H1 (cell line): Measurements from ENCODE around the gene ATE1. TPM values are rescaled to one million over a fixed set of nuclear protein-coding genes. Genes with fewer than 3 reads are reported as not detected.

ENCODE experiments used
- CTCF ChIA-PET: fragments of 300-600 bp; sonication (Branson Sonifier 250); formaldehyde crosslinking; loops from one replicate; lab custom pipeline; 2021; ENCODE audit not compliant: partially characterized antibody; lab: Charles Lee
- POLR2A ChIA-PET: fragments of 300-600 bp; sonication (Branson Sonifier 250); formaldehyde crosslinking; loops from one replicate; lab custom pipeline; 2021; ENCODE audit warnings: inconsistent platforms; ENCODE audit not compliant: partially characterized antibody; lab: Charles Lee
- DNase-seq, 2 experiments: peaks; one replicate each; pipeline versions ENCODE4 v3.0.0 to v3.0.0-alpha.2; 2010 to 2022; ENCODE audit warnings: low spot score in 2 of 2, low read depth in 1 of 2, mixed read lengths in 1 of 2
- FAIRE-seq: peaks from 2 replicates; lab custom pipeline; 2011; peaks lifted over from hg19 to GRCh38; lab: Jason Lieb, UNC
- H2AFZ ChIP-seq: 2 replicates; pipeline ENCODE4 v1.8.1; 2012; ENCODE audit warnings: low read length, inconsistent platforms
- H2AK5ac ChIP-seq: 2 replicates; pipeline ENCODE4 v1.6.1; 2013; ENCODE audit warnings: low read depth, low read length
- H2BK120ac ChIP-seq: replicated peaks from 2 replicates; pipeline ENCODE3; 2013; ENCODE audit warnings: low read depth, low read length, inconsistent platforms
- H2BK12ac ChIP-seq: 2 replicates; pipeline ENCODE4 v1.6.1; 2013; ENCODE audit warnings: low read depth, low read length
- H2BK15ac ChIP-seq: 2 replicates; pipeline ENCODE4 v1.6.1; 2013; ENCODE audit warnings: low read length
- H2BK20ac ChIP-seq: 2 replicates; pipeline ENCODE4 v1.6.1; 2013; ENCODE audit warnings: low read length
- H2BK5ac ChIP-seq: 2 replicates; pipeline ENCODE4 v1.6.1; 2013; ENCODE audit warnings: low read depth, low read length
- H3K14ac ChIP-seq: 2 replicates; pipeline ENCODE4 v1.6.1; 2013; ENCODE audit warnings: inconsistent platforms; ENCODE audit not compliant: insufficient read length
- H3K18ac ChIP-seq: 2 replicates; pipeline ENCODE4 v1.6.1; 2013; ENCODE audit warnings: low read length; ENCODE audit errors: extremely low read depth
- H3K23ac ChIP-seq: 2 replicates; pipeline ENCODE4 v1.6.1; 2013; ENCODE audit warnings: inconsistent platforms; ENCODE audit not compliant: insufficient read length
- H3K23me2 ChIP-seq: 2 replicates; pipeline ENCODE4 v1.6.1; 2013; ENCODE audit warnings: low read depth, low read length
- H3K27ac ChIP-seq: 2 replicates; pipeline ENCODE4 v1.6.1; 2011; ENCODE audit warnings: low read depth, low read length, inconsistent platforms
- H3K27me3 ChIP-seq, 4 experiments: replicated peaks in 1 of 4; 1 replicate in 1 of 4; 2 replicates in 3 of 4; pipeline versions ENCODE4 v1.6.1 to v1.8.1; 2011 to 2013; ENCODE audit warnings: low read length in 3 of 4, mild to moderate bottlenecking in 3 of 4, inconsistent platforms in 2 of 4, mixed read lengths in 2 of 4, moderate library complexity in 1 of 4; ENCODE audit not compliant: control insufficient read depth in 3 of 4, insufficient read depth in 3 of 4; ENCODE audit errors: extremely low read depth in 1 of 4
- H3K36me3 ChIP-seq, 4 experiments: 2 replicates each; pipeline versions ENCODE4 v1.6.1 to v1.8.1; 2011 to 2013; ENCODE audit warnings: mild to moderate bottlenecking in 4 of 4, low read length in 3 of 4, moderate library complexity in 2 of 4, control low read depth in 1 of 4, inconsistent platforms in 1 of 4; ENCODE audit not compliant: insufficient read depth in 4 of 4, control insufficient read depth in 2 of 4
- H3K4ac ChIP-seq: replicated peaks from 2 replicates; pipeline ENCODE3; 2013; ENCODE audit warnings: low read length, low read depth, mixed read lengths, inconsistent platforms; ENCODE audit not compliant: insufficient read length
- H3K4me1 ChIP-seq, 4 experiments: replicated peaks in 1 of 4; 1 replicate in 1 of 4; 2 replicates in 3 of 4; pipeline versions ENCODE4 v1.6.1 to v1.8.1; 2011 to 2013; ENCODE audit warnings: low read length in 3 of 4, inconsistent platforms in 2 of 4, mixed read lengths in 1 of 4; ENCODE audit not compliant: insufficient read depth in 4 of 4, control insufficient read depth in 3 of 4
- H3K4me2 ChIP-seq, 2 experiments: 2 replicates each; pipeline versions ENCODE4 v1.6.1 to v1.8.1; 2011 to 2013; ENCODE audit warnings: low read depth in 2 of 2, low read length in 2 of 2, control low read depth in 1 of 2, inconsistent platforms in 1 of 2, mild to moderate bottlenecking in 1 of 2; ENCODE audit not compliant: insufficient read depth in 1 of 2
- H3K4me3 ChIP-seq, 4 experiments: fragments of 200-600, 300-600 bp in 1 of 4; sonication (generic), shearing (Covaris generic), sonication (Bioruptor Twin) in 1 of 4; 2 replicates each; pipeline versions ENCODE4 v1.5.1 to v1.8.1; 2011 to 2016; ENCODE audit warnings: low read length in 4 of 4, low read depth in 3 of 4, control low read depth in 2 of 4, inconsistent platforms in 2 of 4, mild to moderate bottlenecking in 2 of 4, mixed read lengths in 1 of 4, moderate library complexity in 1 of 4; ENCODE audit not compliant: insufficient read depth in 2 of 4; ENCODE audit errors: extremely low read depth in 1 of 4
- H3K56ac ChIP-seq: replicated peaks from 2 replicates; pipeline ENCODE3; 2013; ENCODE audit warnings: low read depth, mild to moderate bottlenecking, mixed read lengths, low read length, inconsistent platforms; ENCODE audit not compliant: insufficient read length
- H3K79me1 ChIP-seq: 2 replicates; pipeline ENCODE4 v1.6.1; 2013; ENCODE audit warnings: low read depth, low read length, control low read depth
- H3K79me2 ChIP-seq, 2 experiments: 2 replicates each; pipeline versions ENCODE4 v1.6.1 to v1.8.1; 2012 to 2013; ENCODE audit warnings: low read length in 2 of 2, mild to moderate bottlenecking in 2 of 2, inconsistent platforms in 1 of 2; ENCODE audit not compliant: insufficient read depth in 2 of 2, control insufficient read depth in 1 of 2
- H3K9ac ChIP-seq, 4 experiments: replicated peaks in 1 of 4; 1 replicate in 1 of 4; 2 replicates in 3 of 4; pipeline versions ENCODE4 v1.6.1 to v1.8.1; 2011 to 2013; ENCODE audit warnings: low read depth in 3 of 4, low read length in 3 of 4, control low read depth in 2 of 4, mild to moderate bottlenecking in 2 of 4, moderate library complexity in 2 of 4, inconsistent platforms in 1 of 4; ENCODE audit errors: extremely low read depth in 1 of 4
- H3K9me3 ChIP-seq, 2 experiments: 2 replicates each; pipeline versions ENCODE4 v1.6.1 to v1.8.1; 2012 to 2013; ENCODE audit warnings: mild to moderate bottlenecking in 2 of 2, moderate library complexity in 2 of 2, control low read depth in 1 of 2, inconsistent platforms in 1 of 2, low read depth in 1 of 2, low read length in 1 of 2, mixed read lengths in 1 of 2; ENCODE audit not compliant: insufficient read depth in 2 of 2
- H4K20me1 ChIP-seq, 2 experiments: replicated peaks in 1 of 2; 2 replicates each; pipeline versions ENCODE3 to v1.8.1; 2011 to 2013; ENCODE audit warnings: inconsistent platforms in 2 of 2, low read length in 2 of 2, mild to moderate bottlenecking in 1 of 2; ENCODE audit not compliant: insufficient read depth in 2 of 2, control insufficient read depth in 1 of 2
- H4K5ac ChIP-seq: 2 replicates; pipeline ENCODE4 v1.6.1; 2013; ENCODE audit warnings: low read length, low read depth, mixed read lengths, inconsistent platforms; ENCODE audit not compliant: insufficient read length
- H4K8ac ChIP-seq: 2 replicates; pipeline ENCODE4 v1.8.0; 2013; ENCODE audit warnings: mild to moderate bottlenecking, moderate library complexity, low read length, inconsistent platforms; ENCODE audit not compliant: insufficient read depth; ENCODE audit errors: extremely low read depth
- H4K91ac ChIP-seq: replicated peaks from 2 replicates; pipeline ENCODE3; 2013; ENCODE audit warnings: low read length, mixed read lengths, inconsistent platforms; ENCODE audit not compliant: insufficient read length
- CHD1 ChIP-seq: IDR thresholded peaks from 2 replicates; pipeline ENCODE4 v1.6.1; 2012; ENCODE audit warnings: low read depth, low read length, improper control_type of control experiment
- JUND ChIP-seq: IDR thresholded peaks from 2 replicates; pipeline ENCODE4 v1.6.1; 2011; ENCODE audit warnings: mild to moderate bottlenecking, improper control_type of control experiment, low read length
- NANOG ChIP-seq: IDR thresholded peaks from 2 replicates; pipeline ENCODE4 v1.6.1; 2011; ENCODE audit warnings: low read length, low read depth, mild to moderate bottlenecking, inconsistent platforms; ENCODE audit not compliant: insufficient read depth, poor library complexity, severe bottlenecking
- NRF1 ChIP-seq: IDR thresholded peaks from 2 replicates; pipeline ENCODE4 v1.6.1; 2011; ENCODE audit warnings: mild to moderate bottlenecking, low read depth, low read length, improper control_type of control experiment
- POLR2A ChIP-seq, 2 experiments: IDR thresholded peaks; 1 replicate in 1 of 2; 2 replicates in 1 of 2; pipeline ENCODE4 v1.6.1; 2011; ENCODE audit warnings: low read depth in 2 of 2, low read length in 2 of 2, mild to moderate bottlenecking in 2 of 2; ENCODE audit errors: control extremely low read depth in 1 of 2
- ZNF274 ChIP-seq: IDR thresholded peaks from 2 replicates; pipeline ENCODE4 v1.7.0; 2012; ENCODE audit warnings: low read length, borderline replicate concordance; ENCODE audit errors: extremely low read depth
- WGBS, 2 experiments: shearing (Covaris generic) in 1 of 2; methylation state at CpG; one replicate each; pipeline versions ENCODE4 v1.1.6 to v1.1.7; 2013 to 2015; ENCODE audit warnings: low lambda C conversion rate in 2 of 2, mixed read lengths in 2 of 2, inconsistent platforms in 1 of 2, low coverage in 1 of 2, missing lambda C conversion rate in 1 of 2; ENCODE audit not compliant: insufficient replicate concordance in 2 of 2, insufficient coverage in 1 of 2, insufficient read length in 1 of 2; ENCODE audit errors: extremely low coverage in 1 of 2, missing lambda C conversion rate in 1 of 2; 5-methylcytosine and 5-hydroxymethylcytosine counted together
- polyA plus RNA-seq, 7 experiments: library from polyadenylated mRNA; depleted of rRNA in 3 of 7; stranded (reverse) in 5 of 7; unstranded in 2 of 7; fragments of >200 nt in 5 of 7; fragments of 200-250 nt in 2 of 7; gene quantifications; 1 replicate in 5 of 7; 2 replicates in 1 of 7; 4 replicates in 1 of 7; pipeline versions ENCODE4 v1.2.1 to v1.2.3, GENCODE V29; 2011 to 2013; ENCODE audit warnings: missing spikeins in 2 of 7, mixed read lengths in 2 of 7
- total RNA-seq: library from RNA; stranded (reverse); fragmentation: NEBNext Ultra II Directional; extraction: Animal tissue kit (Norgen Biotek cat#: 25700); gene quantifications from 2 replicates; pipeline ENCODE4 v1.2.1, GENCODE V29; 2021

The ATE1 gene
- total and polyA plus RNA-seq, 2 of the 8 experiments (the other 6 are each of a cell fraction or from before 2014, with no cell fraction given): 8.8 to 26.9 TPM

- Histone ChIP-seq H2AK5ac (no peak overlapping the region), H3K23ac (no peak overlapping the region), H3K9ac (no peak overlapping the region), H3K14ac (no peak overlapping the region), H4K8ac (no peak overlapping the region), H4K91ac (no peak overlapping the region), H3K4me1 (no peaks in the 10 kb centered on the region), H2BK20ac (no peak overlapping the region), H3K4me2 (no peak overlapping the region), H3K36me3 (no peaks in the 10 kb centered on the region), H2BK5ac (no peak overlapping the region), H4K20me1 (no peaks in the 10 kb centered on the region), H3K9me3 (no peaks in the 10 kb centered on the region), H4K5ac (no peak overlapping the region), H2BK120ac (no peak overlapping the region), H3K23me2 (no peaks in the 10 kb centered on the region), H3K4ac (no peak overlapping the region), H2AFZ (no peak overlapping the region), H3K27ac (no peak overlapping the region), H3K18ac (peak overlapping the region; percentile 32; the same call in 1 of the 2 replicates), H3K79me1 (no peaks in the 10 kb centered on the region), H3K4me3 (no peak overlapping the region), H3K56ac (no peak overlapping the region), H2BK15ac (no peak overlapping the region), H3K79me2 (no peaks in the 10 kb centered on the region), H2BK12ac (no peak overlapping the region), H3K27me3 (no peaks in the 10 kb centered on the region)
- no peak for DNase-seq
- TF ChIP-seq ZNF274 (no peak), NANOG (no peak), NRF1 (no peak), CHD1 (no peak), JUND (no peak), POLR2A (IDR thresholded peaks at IDR 0.05; ENCODE audit: control extremely low read depth in 1 of 2, low read depth in 2 of 2, low read length in 2 of 2) (no peak)
- POLR2A ChIA-PET: interaction anchor here (1.2 to 1.5 kb wide), 2 partner anchors 8 to 17 kb away, joined by 3 to 6 read pairs; partner anchors contain the start of gene ATE1
- WGBS, 2 experiments: 83% methylated on average over 7 of the region's 7 CpGs; no CpG with 5 or more reads in 1 of the 2 experiments
- FAIRE-seq: no peak
- CTCF ChIA-PET: interaction anchor here (1.0 to 1.3 kb wide), 2 partner anchors 109 to 116 kb away, joined by 3 read pairs; no protein-coding TSS in a partner anchor
Observed at GRCh38 chr10:121935702-121936101, 7.9 kb upstream of the ATE1 start.
